ENCODE measurements around the gene TBC1D25. TPM values are rescaled to one million over a fixed set of nuclear protein-coding genes. Genes with fewer than 3 reads are reported as not detected.

The TBC1D25 gene
- total RNA-seq, 1 donor from 2014 or later, result 13.9 TPM

DNA sequence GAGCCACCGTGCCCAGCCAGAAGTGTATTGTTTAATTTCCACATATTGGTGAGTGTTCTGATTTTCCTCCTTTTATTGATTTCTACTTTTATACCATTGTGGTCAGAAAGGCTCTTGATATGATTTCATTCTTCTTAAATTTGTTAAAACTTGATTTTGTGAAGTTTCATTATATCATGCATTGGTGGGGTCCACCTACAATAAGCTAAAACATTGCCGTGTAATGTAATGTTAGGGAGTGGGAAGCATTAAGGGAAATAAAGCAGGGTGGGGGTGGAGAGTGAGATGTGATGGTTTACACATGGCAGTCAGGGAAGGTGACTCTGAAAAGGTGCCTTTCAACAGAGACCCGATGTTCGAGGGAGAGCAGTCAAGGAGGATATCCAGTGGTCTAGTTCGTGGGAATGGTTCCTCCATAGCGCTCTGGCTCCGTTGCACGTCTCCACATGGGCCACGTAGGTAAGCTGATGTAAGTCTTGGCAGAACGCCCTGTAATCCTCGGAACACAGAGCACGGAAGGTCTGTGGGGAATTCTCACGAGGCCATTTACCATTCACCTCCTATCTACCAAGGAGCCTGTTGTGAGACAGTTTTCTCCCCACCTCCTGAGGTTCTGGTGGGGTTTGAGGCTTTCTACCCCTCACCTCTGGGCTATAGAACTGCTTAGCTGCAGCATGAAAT, 50.1 kb downstream of the TBC1D25 start:
- H3K9me3 Mint-ChIP-seq, result peaks cover 7% of the 10 kb centered on the region
- H3K4me1 Mint-ChIP-seq, result no peaks in the 10 kb centered on the region
- H3K4me3 Mint-ChIP-seq, result no peak overlapping the region
- TF ChIP-seq, protein P1, sequence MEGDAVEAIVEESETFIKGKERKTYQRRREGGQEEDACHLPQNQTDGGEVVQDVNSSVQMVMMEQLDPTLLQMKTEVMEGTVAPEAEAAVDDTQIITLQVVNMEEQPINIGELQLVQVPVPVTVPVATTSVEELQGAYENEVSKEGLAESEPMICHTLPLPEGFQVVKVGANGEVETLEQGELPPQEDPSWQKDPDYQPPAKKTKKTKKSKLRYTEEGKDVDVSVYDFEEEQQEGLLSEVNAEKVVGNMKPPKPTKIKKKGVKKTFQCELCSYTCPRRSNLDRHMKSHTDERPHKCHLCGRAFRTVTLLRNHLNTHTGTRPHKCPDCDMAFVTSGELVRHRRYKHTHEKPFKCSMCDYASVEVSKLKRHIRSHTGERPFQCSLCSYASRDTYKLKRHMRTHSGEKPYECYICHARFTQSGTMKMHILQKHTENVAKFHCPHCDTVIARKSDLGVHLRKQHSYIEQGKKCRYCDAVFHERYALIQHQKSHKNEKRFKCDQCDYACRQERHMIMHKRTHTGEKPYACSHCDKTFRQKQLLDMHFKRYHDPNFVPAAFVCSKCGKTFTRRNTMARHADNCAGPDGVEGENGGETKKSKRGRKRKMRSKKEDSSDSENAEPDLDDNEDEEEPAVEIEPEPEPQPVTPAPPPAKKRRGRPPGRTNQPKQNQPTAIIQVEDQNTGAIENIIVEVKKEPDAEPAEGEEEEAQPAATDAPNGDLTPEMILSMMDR (IDR thresholded peaks at IDR 0.05; ENCODE audit: unreplicated experiment), result no peak
- H3K27me3 Mint-ChIP-seq (ENCODE audit: low read depth), result no peaks in the 10 kb centered on the region
- H3K36me3 Mint-ChIP-seq, result no peaks in the 10 kb centered on the region
- no peak for DNase-seq (ENCODE audit: low spot score in 2 of 2, unreplicated experiment in 2 of 2)
- no peak overlapping the region for H3K27ac Mint-ChIP-seq

DNA sequence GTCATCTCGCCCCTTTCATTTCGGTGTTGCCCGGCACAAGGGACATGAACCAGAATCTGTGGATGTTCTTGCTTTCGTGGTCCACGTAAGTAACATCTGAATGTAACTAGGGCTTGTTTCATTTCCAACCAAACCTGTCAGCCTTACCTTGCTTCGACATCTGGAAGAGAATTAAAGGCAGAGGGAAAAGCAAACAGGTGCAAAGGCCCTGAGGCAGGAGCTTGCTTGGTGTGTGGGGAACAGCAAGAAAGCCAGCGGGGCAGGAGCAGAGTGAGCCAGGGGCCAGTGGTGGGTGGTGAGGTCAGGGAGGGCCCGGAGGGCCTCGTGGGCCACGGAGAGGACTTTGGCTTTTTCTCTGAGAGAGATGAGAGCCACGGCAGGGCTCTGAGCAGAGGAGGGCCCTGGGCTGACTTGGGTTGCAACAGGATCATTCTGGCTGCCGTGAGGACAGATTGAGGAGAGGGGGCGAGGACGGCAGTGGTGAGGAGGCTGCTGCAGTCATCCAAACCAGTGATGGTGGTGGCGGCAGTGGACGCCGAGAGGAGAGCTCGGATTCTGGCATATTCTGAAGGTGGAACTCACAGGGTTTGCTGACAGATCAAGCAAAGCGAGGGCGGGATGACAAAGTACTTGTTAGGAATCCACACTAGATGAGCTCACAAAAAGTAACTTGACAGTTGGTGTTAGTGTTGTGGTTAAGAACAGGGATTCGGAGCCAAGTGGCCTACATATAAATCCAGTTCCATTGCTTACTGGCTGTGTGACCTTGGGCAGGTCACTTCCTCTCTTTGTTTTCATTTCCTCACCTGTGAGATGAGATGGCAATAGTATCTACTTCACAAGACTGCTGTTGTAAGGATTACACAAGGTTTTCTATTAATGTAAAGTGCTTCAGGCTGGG, 50.9 kb downstream of the TBC1D25 start:
- peaks cover 4% of the 10 kb centered on the region for H3K9me3 Mint-ChIP-seq

DNA sequence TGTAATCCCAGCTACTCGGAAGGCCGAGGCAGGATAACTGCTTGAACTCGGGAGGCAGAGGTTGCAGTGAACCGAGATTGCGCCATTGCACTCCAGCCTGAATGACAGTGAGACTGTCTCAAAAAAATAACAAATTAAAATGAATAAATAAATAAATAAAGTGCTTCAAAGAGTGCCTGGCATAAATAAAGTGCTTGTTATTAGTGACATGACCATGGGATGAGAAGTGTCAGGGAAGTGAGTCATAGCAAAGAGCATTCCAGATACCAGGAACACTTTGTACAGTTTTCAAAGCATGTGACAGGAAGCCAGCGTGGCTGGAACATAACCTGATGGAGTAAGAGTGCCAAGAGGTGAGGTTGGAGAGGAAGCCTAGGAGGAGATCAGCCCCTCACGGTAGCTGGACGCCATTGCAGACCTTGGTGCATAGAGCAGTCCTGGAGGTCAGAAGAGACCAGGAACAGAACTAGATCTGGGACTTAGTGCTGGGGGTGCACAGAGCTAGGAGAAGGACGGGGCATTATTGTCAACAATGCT, 51.8 kb downstream of the TBC1D25 start:
- no peaks in the 10 kb centered on the region for H3K4me1 Mint-ChIP-seq
- H3K4me3 Mint-ChIP-seq, result no peak overlapping the region
- DNase-seq (ENCODE audit: low spot score in 2 of 2, unreplicated experiment in 2 of 2), result no peak
- no peaks in the 10 kb centered on the region for H3K27me3 Mint-ChIP-seq (ENCODE audit: low read depth)
- peaks cover 4% of the 10 kb centered on the region for H3K9me3 Mint-ChIP-seq
- H3K27ac Mint-ChIP-seq, result no peak overlapping the region
- TF ChIP-seq, protein P1 (IDR thresholded peaks at IDR 0.05; ENCODE audit: unreplicated experiment), result no peak
- no peaks in the 10 kb centered on the region for H3K36me3 Mint-ChIP-seq

More for the DNA sequence above, 50.9 kb downstream of the TBC1D25 start:
- TF ChIP-seq, protein P1 (IDR thresholded peaks at IDR 0.05; ENCODE audit: unreplicated experiment), result no peak
- no peak overlapping the region for H3K4me3 Mint-ChIP-seq
- no peak overlapping the region for H3K27ac Mint-ChIP-seq
- H3K27me3 Mint-ChIP-seq (ENCODE audit: low read depth), result no peaks in the 10 kb centered on the region
- no peaks in the 10 kb centered on the region for H3K4me1 Mint-ChIP-seq
- no peak for DNase-seq (ENCODE audit: low spot score in 2 of 2, unreplicated experiment in 2 of 2)
- no peaks in the 10 kb centered on the region for H3K36me3 Mint-ChIP-seq

DNA sequence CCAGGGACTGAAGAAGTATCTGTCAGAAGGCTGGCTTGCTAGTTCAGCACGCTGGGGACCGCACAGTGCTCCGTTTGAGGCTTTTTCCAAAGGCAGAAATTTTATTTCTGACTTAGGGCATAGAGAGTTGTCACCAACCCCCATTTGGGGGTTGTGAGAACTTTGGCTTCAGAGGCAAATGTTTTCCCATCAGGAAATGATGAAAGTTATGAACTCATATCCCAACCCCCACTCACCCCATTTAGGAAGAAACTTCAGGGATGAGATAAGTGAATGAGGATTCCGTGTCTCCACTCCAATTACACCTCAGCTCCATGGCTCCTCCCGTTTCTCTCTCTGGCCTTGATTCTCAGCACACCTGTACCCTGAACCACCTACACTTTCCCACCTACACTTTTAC, 53.5 kb downstream of the TBC1D25 start:
- peaks cover 7% of the 10 kb centered on the region for H3K9me3 Mint-ChIP-seq

DNA sequence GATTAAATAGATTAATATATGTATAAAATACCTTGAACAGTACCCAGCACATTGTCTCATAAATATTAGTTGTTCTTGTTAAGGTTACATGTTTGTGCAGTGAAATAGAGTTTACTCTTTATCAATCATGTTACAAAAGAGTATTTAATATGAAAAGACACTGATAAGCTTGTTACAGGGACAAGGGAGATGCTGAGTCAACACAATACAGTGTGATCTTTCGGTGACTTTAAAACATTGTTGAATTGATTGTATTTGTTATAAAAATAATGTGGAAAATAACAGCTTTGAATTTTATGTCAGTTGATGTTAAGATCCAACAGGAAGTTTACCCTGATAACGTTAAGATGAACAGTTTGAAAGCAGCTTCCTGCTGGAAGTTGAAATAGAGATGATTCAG, 56.4 kb downstream of the TBC1D25 start:
- TF ChIP-seq, protein P1 (IDR thresholded peaks at IDR 0.05; ENCODE audit: unreplicated experiment), result no peak
- Mint-ChIP-seq H3K36me3 (peaks cover 2% of the 10 kb centered on the region), H3K27ac (no peak overlapping the region), H3K27me3 (ENCODE audit: low read depth) (no peaks in the 10 kb centered on the region), H3K4me1 (peaks cover 7% of the 10 kb centered on the region), H3K4me3 (no peak overlapping the region), H3K9me3 (peaks cover 3% of the 10 kb centered on the region)
- no peak for DNase-seq (ENCODE audit: low spot score in 2 of 2, unreplicated experiment in 2 of 2)

More for the DNA sequence above, 53.5 kb downstream of the TBC1D25 start:
- Mint-ChIP-seq H3K27me3 (ENCODE audit: low read depth) (no peaks in the 10 kb centered on the region), H3K4me1 (peaks cover 3% of the 10 kb centered on the region), H3K36me3 (no peaks in the 10 kb centered on the region), H3K27ac (no peak overlapping the region), H3K4me3 (no peak overlapping the region)
- TF ChIP-seq, protein P1 (IDR thresholded peaks at IDR 0.05; ENCODE audit: unreplicated experiment), result no peak
- no peak for DNase-seq (ENCODE audit: low spot score in 2 of 2, unreplicated experiment in 2 of 2)
